K562 (cell line): ENCODE results near the gene AFAP1. TPM values are rescaled to one million over a fixed set of nuclear protein-coding genes. Genes with fewer than 3 reads are reported as not detected.

Source experiments
- ATAC-seq: fragments of 200-7000 bp; cut with Tn5 transposase; 3 replicates; pipeline ENCODE4 v1.9.1; 2020; ENCODE audit warnings: moderate library complexity
- BruUV-seq: library from RNA; stranded (reverse); fragments of 400-500 nt; replicated peaks from 2 replicates; lab custom pipeline; 2021; lab: Mats Ljungman, UMichigan
- CTCF ChIA-PET: fragments of 300-600 bp; formaldehyde crosslinking; extraction: SDS; loops from one replicate; lab custom pipeline; 2021; ENCODE audit warnings: low intra/inter-chr PET ratio; lab: Yijun Ruan, JAX
- POLR2A ChIA-PET: fragments of 300-600, 350-650 bp; sonication (Branson Sonifier 250); formaldehyde crosslinking; extraction: SDS; loops from one replicate; lab custom pipeline; 2021; ENCODE audit warnings: antibody characterized with exemption, inconsistent platforms; lab: Yijun Ruan, JAX
- DNase-seq, 4 experiments: peaks; one replicate each; pipeline versions ENCODE4 v3.0.0 to v3.0.0-alpha.2; 2011 to 2018; ENCODE audit warnings: low spot score in 3 of 4, mixed read lengths in 3 of 4; ENCODE audit errors: extremely low read depth in 1 of 4
- FAIRE-seq: peaks from 2 replicates; lab custom pipeline; 2011; peaks lifted over from hg19 to GRCh38; lab: Jason Lieb, UNC
- H2AFZ ChIP-seq: 2 replicates; pipeline ENCODE4 v1.6.0; 2011; ENCODE audit warnings: low read depth, low read length, control low read depth, inconsistent platforms
- H3K27ac ChIP-seq: fragments of 200-600 bp; 3 replicates; pipeline ENCODE4 v1.8.0; 2011; ENCODE audit warnings: low read depth, mild to moderate bottlenecking, control low read depth, inconsistent platforms, low read length, moderate library complexity, mixed read lengths; ENCODE audit errors: extremely low read depth
- H3K27me3 ChIP-seq, 2 experiments: fragments of 300-600 bp in 1 of 2; 2 replicates in 1 of 2; 3 replicates in 1 of 2; pipeline versions ENCODE4 v1.6.0 to v1.8.0; 2011; ENCODE audit warnings: inconsistent platforms in 2 of 2, low read length in 2 of 2, mild to moderate bottlenecking in 1 of 2, mixed read lengths in 1 of 2, moderate library complexity in 1 of 2; ENCODE audit not compliant: control insufficient read depth in 2 of 2, insufficient read depth in 2 of 2
- H3K36me3 ChIP-seq: fragments of 300-600 bp; 3 replicates; pipeline ENCODE4 v1.8.0; 2011; ENCODE audit warnings: mild to moderate bottlenecking, low read length, inconsistent platforms; ENCODE audit not compliant: control insufficient read depth, insufficient read depth
- H3K4me1 ChIP-seq, 2 experiments: fragments of 200-600 bp in 1 of 2; replicated peaks in 1 of 2; 2 replicates in 1 of 2; 3 replicates in 1 of 2; pipeline versions ENCODE4 v1.5.1 to v1.8.0; 2011; ENCODE audit warnings: inconsistent platforms in 2 of 2, low read length in 2 of 2, mild to moderate bottlenecking in 1 of 2, mixed read lengths in 1 of 2, moderate library complexity in 1 of 2; ENCODE audit not compliant: control insufficient read depth in 2 of 2, insufficient read depth in 2 of 2
- H3K4me2 ChIP-seq: 2 replicates; pipeline ENCODE4 v1.6.1; 2011; ENCODE audit warnings: low read length, control low read depth, inconsistent platforms, mixed read lengths; ENCODE audit not compliant: insufficient read depth
- H3K4me3 ChIP-seq: fragments of 200-600 bp; sonication (generic), shearing (Covaris generic); 2 replicates; pipeline ENCODE4 v1.5.1; 2016; ENCODE audit warnings: control low read depth, inconsistent platforms
- H3K79me2 ChIP-seq: fragments of 200-600 bp; 3 replicates; pipeline ENCODE4 v1.8.0; 2011; ENCODE audit warnings: low read length, inconsistent platforms; ENCODE audit not compliant: control insufficient read depth, insufficient read depth
- H3K9ac ChIP-seq, 2 experiments: 2 replicates each; pipeline versions ENCODE4 v1.6.0 to v1.6.1; 2011; ENCODE audit warnings: low read depth in 2 of 2, low read length in 2 of 2, control low read depth in 1 of 2, inconsistent platforms in 1 of 2, mild to moderate bottlenecking in 1 of 2, mixed read lengths in 1 of 2; ENCODE audit not compliant: insufficient read depth in 1 of 2
- H3K9me1 ChIP-seq: one replicate; pipeline ENCODE4 v1.6.0; 2011; ENCODE audit warnings: inconsistent platforms, mild to moderate bottlenecking, low read length, moderate library complexity; ENCODE audit not compliant: control insufficient read depth, insufficient read depth
- H3K9me3 ChIP-seq: replicated peaks from 2 replicates; pipeline ENCODE4 v1.5.1; 2011; ENCODE audit warnings: low read depth, low read length, inconsistent platforms; ENCODE audit not compliant: control insufficient read depth, insufficient read depth
- H4K20me1 ChIP-seq: replicated peaks from 2 replicates; pipeline ENCODE4 v1.6.1; 2011; ENCODE audit warnings: low read length, inconsistent platforms, mixed read lengths; ENCODE audit not compliant: control insufficient read depth, insufficient read depth
- CCAR2 ChIP-seq: fragments of 200-400 bp; formaldehyde crosslinking; IDR thresholded peaks from 2 replicates; pipeline ENCODE4 v1.6.1; 2017; ENCODE audit warnings: mild to moderate bottlenecking, low read depth, low read length
- EHMT2 ChIP-seq: fragments of 450-650 bp; IDR thresholded peaks from 2 replicates; pipeline ENCODE4 v1.6.1; 2018; ENCODE audit warnings: antibody characterized with exemption
- MTA3 ChIP-seq: fragments of 450-650 bp; formaldehyde crosslinking; IDR thresholded peaks from 2 replicates; pipeline ENCODE4 v1.6.1; 2017; ENCODE audit warnings: mild to moderate bottlenecking, borderline replicate concordance
- POLR2AphosphoS5 ChIP-seq: IDR thresholded peaks from 2 replicates; pipeline ENCODE4 v1.6.1; 2011; ENCODE audit warnings: mild to moderate bottlenecking, low read depth, low read length, moderate library complexity; ENCODE audit not compliant: control insufficient read depth, insufficient read depth
- POLR2B ChIP-seq: fragments of 450-650 bp; IDR thresholded peaks from 2 replicates; pipeline ENCODE4 v1.6.1; 2018; ENCODE audit warnings: low read depth; ENCODE audit not compliant: partially characterized antibody
- WGBS: fragments of 100-300 bp; shearing (Covaris generic); methylation state at CpG from one replicate; pipeline ENCODE4 v1.1.6; 2016; ENCODE audit warnings: low coverage, mixed read lengths; ENCODE audit not compliant: insufficient coverage; ENCODE audit errors: missing lambda C conversion rate; 5-methylcytosine and 5-hydroxymethylcytosine counted together
- in situ Hi-C: fragments of 300-500 bp; cut with MboI; formaldehyde crosslinking; loops from 4 replicates; pipeline ENCODE4 v1.15.0; 2018; ENCODE audit warnings: inconsistent platforms, mixed read lengths
- intact Hi-C: fragments of 100-400 bp; cut with micrococcal nuclease; formaldehyde crosslinking; loops from 2 replicates; pipeline ENCODE4 v1.14.2; 2022
- polyA plus RNA-seq, 8 experiments: library from polyadenylated mRNA; depleted of rRNA in 4 of 8; stranded (reverse) in 5 of 8; unstranded in 3 of 8; fragments of >200 nt; fragmentation: Nextera tagmentation in 2 of 8; fragmentation: Illumina TruSeq in 1 of 8; extraction: Ambion mirVana in 2 of 8; extraction: Trizol in 1 of 8; gene quantifications; 2 replicates each; pipeline versions ENCODE4 v1.2.1 to v1.2.3, GENCODE V29; 2011 to 2014; ENCODE audit warnings: inconsistent platforms in 1 of 8, missing spikeins in 1 of 8
- total RNA-seq, 7 experiments: library from RNA; depleted of rRNA in 6 of 7; stranded (reverse); fragments of >200 nt in 6 of 7; fragmentation: Illumina TruSeq in 2 of 7; extraction: Trizol in 2 of 7; gene quantifications; 2 replicates each; pipeline versions ENCODE4 v1.2.1 to v1.2.3, GENCODE V29; 2011 to 2021; ENCODE audit warnings: low replicate concordance in 1 of 7
- TF ChIP-seq, protein P1 (sequence below): fragments of 250-450 bp; sonication (Bioruptor Pico); IDR thresholded peaks from 2 replicates; pipeline ENCODE4 v1.4.0; 2020; ENCODE audit warnings: mild to moderate bottlenecking, moderate library complexity

AFAP1 gene
- total and polyA plus RNA-seq, 9 of the 15 experiments (the other 6 are each of a cell fraction or from before 2014, with no cell fraction given), result 0.07 to 0.42 (median 0.12) TPM; not detected in 1

DNA sequence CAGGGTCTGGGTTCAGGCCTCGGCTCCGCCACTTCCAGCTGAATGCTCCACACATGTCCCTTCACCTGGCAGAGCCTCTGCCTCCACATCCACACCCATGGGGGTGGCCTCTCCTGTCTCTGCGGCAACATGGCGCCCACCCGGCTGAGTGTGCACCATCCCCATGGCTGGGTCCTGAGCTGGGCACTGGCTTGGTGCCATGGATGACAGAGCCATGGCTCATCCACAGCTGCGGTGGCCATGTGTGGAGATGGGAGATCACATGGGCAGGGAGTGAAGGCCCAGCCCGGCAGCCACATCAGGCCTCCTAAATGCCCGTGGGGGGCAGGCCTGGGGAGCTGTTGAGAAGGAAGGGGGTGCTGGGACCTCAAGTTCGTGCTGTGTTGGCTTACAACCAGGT lies 213.7 kb downstream of the AFAP1 start:
- intact Hi-C loops, result no loop called here
- H2AFZ ChIP-seq, result no peak overlapping the region
- H3K9me1 ChIP-seq, result no peaks in the 10 kb centered on the region
- no peaks in the 10 kb centered on the region for H3K9me3 ChIP-seq
- no peak overlapping the region for H3K27ac ChIP-seq
- peaks cover 5% of the 10 kb centered on the region; the same call in 1 of the 2 replicates for H4K20me1 ChIP-seq
- H3K79me2 ChIP-seq, result no peaks in the 10 kb centered on the region
- 1% methylated on average over 9 of the region's 9 CpGs for WGBS
- no peak for ATAC-seq
- H3K4me3 ChIP-seq, result no peak overlapping the region
- no peak for DNase-seq
- in situ Hi-C loops, result no loop called here
- H3K4me1 ChIP-seq, result peaks cover 0 to 3% of the 10 kb centered on the region in 2 experiments; a peak in 1 of 5 replicates
- ChIA-PET POLR2A (no interaction called here), CTCF (no interaction called here)
- BruUV-seq, result no TSS peak
- TF ChIP-seq, protein P1, sequence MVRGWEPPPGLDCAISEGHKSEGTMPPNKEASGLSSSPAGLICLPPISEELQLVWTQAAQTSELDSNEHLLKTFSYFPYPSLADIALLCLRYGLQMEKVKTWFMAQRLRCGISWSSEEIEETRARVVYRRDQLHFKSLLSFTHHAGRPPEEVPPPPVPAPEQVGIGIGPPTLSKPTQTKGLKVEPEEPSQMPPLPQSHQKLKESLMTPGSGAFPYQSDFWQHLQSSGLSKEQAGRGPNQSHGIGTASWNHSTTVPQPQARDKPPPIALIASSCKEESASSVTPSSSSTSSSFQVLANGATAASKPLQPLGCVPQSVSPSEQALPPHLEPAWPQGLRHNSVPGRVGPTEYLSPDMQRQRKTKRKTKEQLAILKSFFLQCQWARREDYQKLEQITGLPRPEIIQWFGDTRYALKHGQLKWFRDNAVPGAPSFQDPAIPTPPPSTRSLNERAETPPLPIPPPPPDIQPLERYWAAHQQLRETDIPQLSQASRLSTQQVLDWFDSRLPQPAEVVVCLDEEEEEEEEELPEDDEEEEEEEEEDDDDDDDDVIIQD (CRISPR knock-in tag), result no peak
- TF ChIP-seq EHMT2 (no peak), CCAR2 (no peak), POLR2AphosphoS5 (no peak), POLR2B (no peak), MTA3 (no peak)
- H3K9ac ChIP-seq, result no peak overlapping the region; a peak in 1 of 4 replicates
- H3K27me3 ChIP-seq, result peaks cover 5 to 25% of the 10 kb centered on the region in 2 experiments; a peak in 3 of 5 replicates
- no peak overlapping the region for H3K4me2 ChIP-seq
- no peaks in the 10 kb centered on the region for H3K36me3 ChIP-seq
- no peak for FAIRE-seq
